A549 (cell line): ENCODE data around the gene CD164. TPM values are rescaled to one million over a fixed set of nuclear protein-coding genes. Genes with fewer than 3 reads are reported as not detected.

Experiments
- ATAC-seq, 2 experiments: fragments of 200-7000 bp in 1 of 2; fragments of >200 bp in 1 of 2; cut with Nextera tagmentation in 1 of 2; cut with Tn5 transposase in 1 of 2; 3 replicates each; pipeline versions ENCODE4 v1.8.0 to v1.9.1; 2018 to 2020; ENCODE audit warnings: mild to moderate bottlenecking in 1 of 2, moderate library complexity in 1 of 2
- CTCF ChIA-PET: fragments of 300-600 bp; sonication (Branson Sonifier 250); formaldehyde crosslinking; extraction: SDS; loops from one replicate; lab custom pipeline; 2021; ENCODE audit warnings: antibody characterized with exemption, inconsistent platforms; lab: Yijun Ruan, JAX
- POLR2A ChIA-PET: fragments of 350-600 bp; formaldehyde crosslinking; extraction: SDS; loops from one replicate; lab custom pipeline; 2021; ENCODE audit warnings: antibody characterized with exemption, inconsistent platforms; lab: Yijun Ruan, JAX
- DNase-seq, 2 experiments: peaks; one replicate each; pipeline versions ENCODE4 v3.0.0 to v3.0.0-alpha.2; 2011 to 2016; ENCODE audit warnings: low read depth in 1 of 2, low spot score in 1 of 2
- FAIRE-seq: peaks from 2 replicates; lab custom pipeline; 2011; peaks lifted over from hg19 to GRCh38; lab: Jason Lieb, UNC
- H3K27ac ChIP-seq, 2 experiments: fragments of >200 bp; sonication (Bioruptor Twin); formaldehyde crosslinking; 3 replicates each; pipeline ENCODE4 v1.5.1; 2016 to 2017
- H3K4me1 ChIP-seq: fragments of >200 bp; sonication (Bioruptor Twin); formaldehyde crosslinking; 3 replicates; pipeline ENCODE4 v1.6.1; 2016
- H3K4me2 ChIP-seq: fragments of >200 bp; sonication (Bioruptor Twin); formaldehyde crosslinking; 3 replicates; pipeline ENCODE4 v1.6.1; 2016
- H3K4me3 ChIP-seq: fragments of >200 bp; sonication (Bioruptor Twin); formaldehyde crosslinking; 3 replicates; pipeline ENCODE4 v1.5.1; 2016
- H3K9me3 ChIP-seq: fragments of >200 bp; sonication (Bioruptor Twin); formaldehyde crosslinking; 3 replicates; pipeline ENCODE4 v1.6.1; 2016
- BHLHE40 ChIP-seq: IDR thresholded peaks from 2 replicates; pipeline ENCODE4 v1.6.1; 2012; ENCODE audit warnings: low read depth, low read length, inconsistent platforms
- CHD2 ChIP-seq: fragments of 150-350 bp; IDR thresholded peaks from 2 replicates; pipeline ENCODE4 v1.6.1; 2014; ENCODE audit warnings: low read length; ENCODE audit not compliant: partially characterized antibody
- EP300 ChIP-seq, 2 experiments: fragments of >200 bp; sonication (Bioruptor Twin); formaldehyde crosslinking; IDR thresholded peaks; 2 replicates in 1 of 2; 3 replicates in 1 of 2; pipeline ENCODE4 v1.6.1; 2016 to 2017
- FOXS1 ChIP-seq: fragments of 250-450 bp; sonication (Bioruptor Pico); IDR thresholded peaks from 2 replicates; pipeline ENCODE4 v1.5.0; 2020; ENCODE audit warnings: mild to moderate bottlenecking, moderate library complexity
- HEYL ChIP-seq: fragments of 250-450 bp; sonication (Bioruptor Pico); IDR thresholded peaks from 2 replicates; pipeline ENCODE4 v1.8.0; 2021; ENCODE audit warnings: mild to moderate bottlenecking, moderate library complexity
- HOXB13 ChIP-seq: fragments of 250-450 bp; sonication (Bioruptor Pico); IDR thresholded peaks from 2 replicates; pipeline ENCODE4 v1.5.0; 2020; ENCODE audit warnings: low read depth, mild to moderate bottlenecking, moderate library complexity
- JUN ChIP-seq, 2 experiments: fragments of >200 bp; sonication (Bioruptor Twin); formaldehyde crosslinking; IDR thresholded peaks; 2 replicates in 1 of 2; 3 replicates in 1 of 2; pipeline ENCODE4 v1.6.1; 2016 to 2017
- JUNB ChIP-seq: fragments of >200 bp; sonication (Bioruptor Twin); formaldehyde crosslinking; IDR thresholded peaks from 2 replicates; pipeline ENCODE4 v1.6.1; 2016
- KDM1A ChIP-seq: fragments of 200-600 bp; sonication (generic); IDR thresholded peaks from 2 replicates; pipeline ENCODE4 v1.6.1; 2016; ENCODE audit warnings: low read depth, mild to moderate bottlenecking
- MAFK ChIP-seq: fragments of 450-650 bp; IDR thresholded peaks from 2 replicates; pipeline ENCODE4 v1.6.1; 2014; ENCODE audit not compliant: partially characterized antibody
- MAZ ChIP-seq: fragments of 150-350 bp; IDR thresholded peaks from 2 replicates; pipeline ENCODE4 v1.6.1; 2014; ENCODE audit warnings: antibody characterized with exemption, low read depth, low read length, borderline replicate concordance
- NFE2L2 ChIP-seq: fragments of 150-350 bp; conservative IDR thresholded peaks from 2 replicates; pipeline ENCODE4 v1.6.1; 2014; ENCODE audit warnings: low read length
- POLR2A ChIP-seq: IDR thresholded peaks from 2 replicates; pipeline ENCODE4 v1.6.1; 2012; ENCODE audit warnings: mild to moderate bottlenecking, low read length
- POLR2AphosphoS2 ChIP-seq: conservative IDR thresholded peaks from 2 replicates; pipeline ENCODE4 v1.6.1; 2012; ENCODE audit warnings: low read length, improper control_type of control experiment, inconsistent platforms
- RARB ChIP-seq: fragments of 250-450 bp; sonication (Bioruptor Pico); IDR thresholded peaks from 2 replicates; pipeline ENCODE4 v1.8.0; 2021; ENCODE audit warnings: mild to moderate bottlenecking, moderate library complexity
- RCOR1 ChIP-seq: fragments of 150-350 bp; IDR thresholded peaks from 2 replicates; pipeline ENCODE4 v1.6.1; 2014; ENCODE audit warnings: antibody characterized with exemption, low read length, low read depth
- RNF2 ChIP-seq: fragments of 200-600 bp; sonication (generic); IDR thresholded peaks from 2 replicates; pipeline ENCODE4 v1.6.1; 2016; ENCODE audit warnings: low read depth, mild to moderate bottlenecking, antibody characterized with exemption, moderate library complexity, borderline replicate concordance
- SREBF2 ChIP-seq: fragments of 450-650 bp; IDR thresholded peaks from 2 replicates; pipeline ENCODE4 v1.6.1; 2014; ENCODE audit warnings: mild to moderate bottlenecking, moderate library complexity
- TP53 ChIP-seq: fragments of 250-450 bp; sonication (Bioruptor Pico); IDR thresholded peaks from 2 replicates; pipeline ENCODE4 v1.5.0; 2021; ENCODE audit warnings: mild to moderate bottlenecking, moderate library complexity
- ZC3H11A ChIP-seq: fragments of 450-650 bp; IDR thresholded peaks from 2 replicates; pipeline ENCODE4 v1.6.1; 2014; ENCODE audit warnings: antibody characterized with exemption, mild to moderate bottlenecking
- ZFP36 ChIP-seq: fragments of 450-650 bp; IDR thresholded peaks from 2 replicates; pipeline ENCODE4 v1.6.1; 2014; ENCODE audit warnings: borderline replicate concordance; ENCODE audit not compliant: partially characterized antibody
- WGBS: methylation state at CpG from one replicate; pipeline ENCODE4 v1.1.6; 2017; ENCODE audit errors: missing lambda C conversion rate; 5-methylcytosine and 5-hydroxymethylcytosine counted together
- polyA plus RNA-seq, 4 experiments: library from polyadenylated mRNA; depleted of rRNA in 3 of 4; stranded (reverse); fragments of >200 nt; fragmentation: RNase III in 1 of 4; extraction: RNeasy Plus Mini Kit Qiagen cat#74134 plus additional on column Dnase treatment in 1 of 4; gene quantifications; 2 replicates in 3 of 4; 3 replicates in 1 of 4; pipeline ENCODE4 v1.2.3, GENCODE V29; 2011 to 2017
- TF ChIP-seq, protein P1 (sequence below): fragments of >200 bp; sonication (Bioruptor Twin); formaldehyde crosslinking; IDR thresholded peaks from 3 replicates; pipeline ENCODE4 v1.6.1; 2016
- TF ChIP-seq, protein P2 (sequence below): IDR thresholded peaks from 2 replicates; pipeline ENCODE4 v1.6.1; 2012; ENCODE audit warnings: low read depth, borderline replicate concordance
- TF ChIP-seq, protein P3 (sequence below): fragments of >200 bp; sonication (Bioruptor Twin); formaldehyde crosslinking; IDR thresholded peaks from 2 replicates; pipeline ENCODE4 v1.6.1; 2016

Gene CD164
- polyA plus RNA-seq, 2 of the 4 experiments (the other 2 are of a cell fraction), result 91.1 to 174 TPM

DNA sequence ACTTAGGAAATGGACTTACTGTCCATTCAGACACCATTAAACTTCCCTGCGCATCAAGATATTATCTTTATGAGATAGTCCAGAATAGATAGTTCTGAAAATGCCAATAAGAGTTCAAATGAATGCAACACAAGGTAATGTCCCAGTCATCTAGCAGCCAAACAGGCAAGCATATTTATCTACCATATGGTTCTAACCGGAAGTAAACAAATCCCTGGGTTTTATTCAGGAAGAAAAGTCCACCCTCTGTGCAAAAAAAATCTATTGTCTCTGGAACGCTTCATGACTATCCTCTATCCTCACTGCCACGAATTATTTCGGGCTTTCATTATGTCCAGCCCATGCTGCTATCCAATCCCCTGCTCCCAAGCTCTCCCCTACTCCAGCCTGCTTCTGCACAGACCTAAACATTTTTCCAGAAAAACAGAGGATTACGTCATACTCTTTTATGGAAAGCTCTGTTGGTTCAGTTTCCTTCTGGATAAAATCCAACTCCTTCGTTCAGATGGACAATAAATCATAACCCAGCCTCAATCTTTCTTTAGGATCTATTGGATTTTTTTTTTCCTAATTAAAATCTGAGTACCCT is 46.7 kb upstream of the CD164 start:
- no peak for DNase-seq
- no peak for ATAC-seq
- no peak overlapping the region for H3K4me3 ChIP-seq
- TF ChIP-seq BHLHE40, result no peak
- no peak for TF ChIP-seq POLR2AphosphoS2
- no peak for TF ChIP-seq RNF2
- TF ChIP-seq, protein P1, sequence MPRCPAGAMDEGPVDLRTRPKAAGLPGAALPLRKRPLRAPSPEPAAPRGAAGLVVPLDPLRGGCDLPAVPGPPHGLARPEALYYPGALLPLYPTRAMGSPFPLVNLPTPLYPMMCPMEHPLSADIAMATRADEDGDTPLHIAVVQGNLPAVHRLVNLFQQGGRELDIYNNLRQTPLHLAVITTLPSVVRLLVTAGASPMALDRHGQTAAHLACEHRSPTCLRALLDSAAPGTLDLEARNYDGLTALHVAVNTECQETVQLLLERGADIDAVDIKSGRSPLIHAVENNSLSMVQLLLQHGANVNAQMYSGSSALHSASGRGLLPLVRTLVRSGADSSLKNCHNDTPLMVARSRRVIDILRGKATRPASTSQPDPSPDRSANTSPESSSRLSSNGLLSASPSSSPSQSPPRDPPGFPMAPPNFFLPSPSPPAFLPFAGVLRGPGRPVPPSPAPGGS, result no peak
- TF ChIP-seq CHD2, result no peak
- TF ChIP-seq ZFP36, result no peak
- no peak for TF ChIP-seq RCOR1
- TF ChIP-seq MAZ, result no peak
- no peak for TF ChIP-seq JUNB
- no peak for TF ChIP-seq MAFK
- TF ChIP-seq, all 56 proteins: peak for 0
- no peak for FAIRE-seq
- no peak overlapping the region for H3K4me2 ChIP-seq
- H3K9me3 ChIP-seq, result no peaks in the 10 kb centered on the region
- ChIA-PET CTCF (no interaction called here), POLR2A (interaction anchor here (0.8 kb wide), 1 partner anchor 12 kb away, joined by 4 read pairs; the partner anchor contains the start of genes PPIL6 and SMPD2)
- no peak overlapping the region for H3K27ac ChIP-seq
- WGBS, result 57% methylated on average over 7 of the region's 7 CpGs
- H3K4me1 ChIP-seq, result no peaks in the 10 kb centered on the region

DNA sequence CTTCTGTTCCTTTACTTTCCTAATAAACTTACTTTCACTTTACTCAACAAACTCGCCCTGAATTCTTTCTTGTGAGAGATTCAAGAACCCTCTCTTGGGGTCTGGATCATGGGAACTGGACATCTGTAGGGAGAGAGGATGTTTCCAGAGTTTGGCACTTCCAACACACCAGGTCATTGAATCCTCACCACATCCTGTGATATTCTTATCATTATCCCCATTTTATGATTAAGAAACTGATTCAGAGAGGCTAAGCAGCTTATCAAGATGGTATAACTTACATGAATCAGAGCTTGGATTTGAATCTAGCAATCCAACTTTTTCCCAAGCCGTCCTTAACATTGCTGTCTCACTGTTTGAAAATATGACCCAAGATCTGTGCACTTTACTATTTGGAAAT is 42.7 kb upstream of the CD164 start:
- DNase-seq, result no peak
- H3K9me3 ChIP-seq, result no peaks in the 10 kb centered on the region
- H3K4me3 ChIP-seq, result no peak overlapping the region
- TF ChIP-seq JUN (IDR thresholded peaks at IDR 0.05), result no peak
- TF ChIP-seq, protein P2, sequence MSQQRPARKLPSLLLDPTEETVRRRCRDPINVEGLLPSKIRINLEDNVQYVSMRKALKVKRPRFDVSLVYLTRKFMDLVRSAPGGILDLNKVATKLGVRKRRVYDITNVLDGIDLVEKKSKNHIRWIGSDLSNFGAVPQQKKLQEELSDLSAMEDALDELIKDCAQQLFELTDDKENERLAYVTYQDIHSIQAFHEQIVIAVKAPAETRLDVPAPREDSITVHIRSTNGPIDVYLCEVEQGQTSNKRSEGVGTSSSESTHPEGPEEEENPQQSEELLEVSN, result no peak
- TF ChIP-seq RARB, result no peak
- TF ChIP-seq SREBF2, result no peak
- no peak for TF ChIP-seq EP300 (IDR thresholded peaks at IDR 0.05)
- no peak for TF ChIP-seq FOXS1 (CRISPR knock-in tag)
- no peak for TF ChIP-seq JUNB
- no peak for TF ChIP-seq KDM1A
- TF ChIP-seq TP53 (CRISPR knock-in tag), result no peak
- no peak for TF ChIP-seq NFE2L2
- TF ChIP-seq, protein P3, sequence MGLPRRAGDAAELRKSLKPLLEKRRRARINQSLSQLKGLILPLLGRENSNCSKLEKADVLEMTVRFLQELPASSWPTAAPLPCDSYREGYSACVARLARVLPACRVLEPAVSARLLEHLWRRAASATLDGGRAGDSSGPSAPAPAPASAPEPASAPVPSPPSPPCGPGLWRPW, result no peak
- TF ChIP-seq, protein P1, result no peak
- no peak for TF ChIP-seq POLR2A
- no peak for TF ChIP-seq HEYL
- no peak for TF ChIP-seq CHD2
- no peak for TF ChIP-seq ZC3H11A
- TF ChIP-seq HOXB13 (CRISPR knock-in tag), result no peak
- TF ChIP-seq, all 56 proteins: peak for 0
- Histone ChIP-seq H3K4me1 (no peaks in the 10 kb centered on the region), H3K4me2 (no peak overlapping the region), H3K27ac (no peak overlapping the region)
- CTCF ChIA-PET, result interaction anchor here (0.5 kb wide), 1 partner anchor 44 kb away, joined by 3 read pairs; no protein-coding TSS in a partner anchor
- no peak for FAIRE-seq
- no peak for ATAC-seq
- WGBS, result 81% methylated on average over 2 of the region's 2 CpGs
- POLR2A ChIA-PET, result no interaction called here
